ENCODE data around the gene EMILIN1. TPM values are rescaled to one million over a fixed set of nuclear protein-coding genes. Genes with fewer than 3 reads are reported as not detected.

The EMILIN1 gene
- polyA plus RNA-seq, 1 of the 3 experiments (the other 2 are of a cell fraction), result 286 TPM

- no peak for TF ChIP-seq ZBTB33 (IDR thresholded peaks at IDR 0.05; ENCODE audit: borderline replicate concordance, low read depth)
- TF ChIP-seq POLR2AphosphoS5 (IDR thresholded peaks at IDR 0.05; ENCODE audit: low read depth, low read length), result peak; percentile 13; the same call in 1 of the 2 replicates
- H2AFZ ChIP-seq (ENCODE audit: low read depth), result no peak overlapping the region
- H3K4me3 ChIP-seq (ENCODE audit: low read depth in 2 of 2, low read length in 1 of 2), result no peak overlapping the region
- ChIA-PET CTCF (interaction anchor here (0.7 to 13.5 kb wide), 5 partner anchors 12 to 135 kb away, joined by 3 to 216 read pairs (median 4); partner anchors contain the start of genes EMILIN1, KHK and OST4), POLR2A (interaction anchor here (1.6 to 3.2 kb wide), 2 partner anchors 9 to 15 kb away, joined by 10 to 17 read pairs; partner anchors contain the start of gene OST4)
- no peaks in the 10 kb centered on the region for H4K20me1 ChIP-seq (ENCODE audit: insufficient read depth)
- no peak overlapping the region for H3K9ac ChIP-seq
- H3K27ac ChIP-seq (ENCODE audit: low read depth in 2 of 2, low read length in 1 of 2), result no peak overlapping the region; a peak in 1 of 4 replicates
- no peaks in the 10 kb centered on the region for H3K9me3 ChIP-seq
- H3K79me2 ChIP-seq (ENCODE audit: insufficient read depth), result no peaks in the 10 kb centered on the region
- H3K9me2 ChIP-seq, result no peaks in the 10 kb centered on the region
- WGBS (ENCODE audit: low lambda C conversion rate), result 95% methylated on average over 6 of the region's 6 CpGs
- H3K27me3 ChIP-seq (ENCODE audit: insufficient read depth), result no peaks in the 10 kb centered on the region
- peaks cover 4 to 9% of the 10 kb centered on the region in 2 experiments; a peak in 1 of 4 replicates for H3K4me1 ChIP-seq (ENCODE audit: control insufficient read depth in 1 of 2, insufficient read depth in 2 of 2, low read depth in 1 of 2, low read length in 1 of 2)
- H3K36me3 ChIP-seq (replicated peaks in 1 of 2; ENCODE audit: control insufficient read depth in 1 of 2, insufficient read depth in 2 of 2, low read length in 1 of 2), result peaks cover 13 to 59% of the 10 kb centered on the region in 2 experiments
- no peak for DNase-seq
- H3K4me2 ChIP-seq, result no peak overlapping the region
- H3F3A ChIP-seq (replicated peaks; ENCODE audit: insufficient read depth), result peaks cover 9% of the 10 kb centered on the region
These were observed 21.2 kb upstream of the EMILIN1 start for GRCh38 chr2:27057184-27057583.

DNA sequence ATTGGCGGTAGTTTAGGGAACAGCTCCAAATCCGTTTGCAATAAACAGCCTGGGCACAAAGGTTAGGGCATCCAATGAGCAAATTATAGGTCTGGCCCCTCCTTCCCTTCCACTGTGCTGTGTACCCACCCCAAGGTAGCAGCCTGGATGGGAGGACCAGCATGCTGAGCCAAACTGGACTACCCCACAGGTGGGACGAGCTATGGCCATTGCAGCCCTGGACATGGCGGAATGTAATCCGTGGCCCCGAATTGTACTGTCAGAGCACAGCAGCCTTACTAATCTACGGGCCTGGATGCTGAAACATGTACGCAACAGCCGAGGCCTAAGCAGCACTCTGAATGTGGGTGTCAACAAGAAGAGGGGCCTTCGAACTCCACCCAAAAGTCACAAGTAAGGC, 20.2 kb upstream of the EMILIN1 start:
- Histone ChIP-seq H3K4me2 (no peak overlapping the region), H3K36me3 (replicated peaks in 1 of 2; ENCODE audit: control insufficient read depth in 1 of 2, insufficient read depth in 2 of 2, low read length in 1 of 2) (peaks cover 13 to 65% of the 10 kb centered on the region in 2 experiments), H3K9me3 (no peaks in the 10 kb centered on the region), H3F3A (replicated peaks; ENCODE audit: insufficient read depth) (peaks cover 4% of the 10 kb centered on the region), H4K20me1 (ENCODE audit: insufficient read depth) (no peaks in the 10 kb centered on the region), H3K4me3 (ENCODE audit: low read depth in 2 of 2, low read length in 1 of 2) (no peak overlapping the region), H3K4me1 (ENCODE audit: control insufficient read depth in 1 of 2, insufficient read depth in 2 of 2, low read depth in 1 of 2, low read length in 1 of 2) (peaks cover 0 to 2% of the 10 kb centered on the region in 2 experiments; a peak in 1 of 4 replicates), H3K9me2 (no peaks in the 10 kb centered on the region), H3K79me2 (ENCODE audit: insufficient read depth) (peaks cover 5% of the 10 kb centered on the region; the same call in 1 of the 2 replicates), H3K9ac (no peak overlapping the region), H3K27me3 (ENCODE audit: insufficient read depth) (no peaks in the 10 kb centered on the region), H2AFZ (ENCODE audit: low read depth) (no peak overlapping the region), H3K27ac (ENCODE audit: low read depth in 2 of 2, low read length in 1 of 2) (no peak overlapping the region)
- POLR2A ChIA-PET, result interaction anchor here (0.6 to 3.8 kb wide), 7 partner anchors 7 to 669 kb away, joined by 3 to 26 read pairs (median 3); partner anchors contain the start of genes AGBL5 and OST4
- DNase-seq, result no peak
- TF ChIP-seq, protein P1, sequence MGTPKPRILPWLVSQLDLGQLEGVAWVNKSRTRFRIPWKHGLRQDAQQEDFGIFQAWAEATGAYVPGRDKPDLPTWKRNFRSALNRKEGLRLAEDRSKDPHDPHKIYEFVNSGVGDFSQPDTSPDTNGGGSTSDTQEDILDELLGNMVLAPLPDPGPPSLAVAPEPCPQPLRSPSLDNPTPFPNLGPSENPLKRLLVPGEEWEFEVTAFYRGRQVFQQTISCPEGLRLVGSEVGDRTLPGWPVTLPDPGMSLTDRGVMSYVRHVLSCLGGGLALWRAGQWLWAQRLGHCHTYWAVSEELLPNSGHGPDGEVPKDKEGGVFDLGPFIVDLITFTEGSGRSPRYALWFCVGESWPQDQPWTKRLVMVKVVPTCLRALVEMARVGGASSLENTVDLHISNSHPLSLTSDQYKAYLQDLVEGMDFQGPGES (IDR thresholded peaks at IDR 0.05; ENCODE audit: low read depth, low read length), result no peak
- TF ChIP-seq, protein P2, sequence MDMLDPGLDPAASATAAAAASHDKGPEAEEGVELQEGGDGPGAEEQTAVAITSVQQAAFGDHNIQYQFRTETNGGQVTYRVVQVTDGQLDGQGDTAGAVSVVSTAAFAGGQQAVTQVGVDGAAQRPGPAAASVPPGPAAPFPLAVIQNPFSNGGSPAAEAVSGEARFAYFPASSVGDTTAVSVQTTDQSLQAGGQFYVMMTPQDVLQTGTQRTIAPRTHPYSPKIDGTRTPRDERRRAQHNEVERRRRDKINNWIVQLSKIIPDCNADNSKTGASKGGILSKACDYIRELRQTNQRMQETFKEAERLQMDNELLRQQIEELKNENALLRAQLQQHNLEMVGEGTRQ (IDR thresholded peaks at IDR 0.05; ENCODE audit: borderline replicate concordance, low read depth, low read length), result no peak
- TF ChIP-seq GABPA (IDR thresholded peaks at IDR 0.05; ENCODE audit: low read depth) (no peak), JUND (IDR thresholded peaks at IDR 0.05) (no peak), SMC3 (IDR thresholded peaks at IDR 0.05; ENCODE audit: low read depth, low read length) (no peak), NRF1 (IDR thresholded peaks at IDR 0.05; ENCODE audit: low read depth, low read length) (no peak)
- TF ChIP-seq, protein P3, sequence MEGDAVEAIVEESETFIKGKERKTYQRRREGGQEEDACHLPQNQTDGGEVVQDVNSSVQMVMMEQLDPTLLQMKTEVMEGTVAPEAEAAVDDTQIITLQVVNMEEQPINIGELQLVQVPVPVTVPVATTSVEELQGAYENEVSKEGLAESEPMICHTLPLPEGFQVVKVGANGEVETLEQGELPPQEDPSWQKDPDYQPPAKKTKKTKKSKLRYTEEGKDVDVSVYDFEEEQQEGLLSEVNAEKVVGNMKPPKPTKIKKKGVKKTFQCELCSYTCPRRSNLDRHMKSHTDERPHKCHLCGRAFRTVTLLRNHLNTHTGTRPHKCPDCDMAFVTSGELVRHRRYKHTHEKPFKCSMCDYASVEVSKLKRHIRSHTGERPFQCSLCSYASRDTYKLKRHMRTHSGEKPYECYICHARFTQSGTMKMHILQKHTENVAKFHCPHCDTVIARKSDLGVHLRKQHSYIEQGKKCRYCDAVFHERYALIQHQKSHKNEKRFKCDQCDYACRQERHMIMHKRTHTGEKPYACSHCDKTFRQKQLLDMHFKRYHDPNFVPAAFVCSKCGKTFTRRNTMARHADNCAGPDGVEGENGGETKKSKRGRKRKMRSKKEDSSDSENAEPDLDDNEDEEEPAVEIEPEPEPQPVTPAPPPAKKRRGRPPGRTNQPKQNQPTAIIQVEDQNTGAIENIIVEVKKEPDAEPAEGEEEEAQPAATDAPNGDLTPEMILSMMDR (IDR thresholded peaks at IDR 0.05), result no peak
- 96% methylated on average over 10 of the region's 10 CpGs for WGBS (ENCODE audit: low lambda C conversion rate)
- CTCF ChIA-PET, result interaction anchor here (0.5 to 18.5 kb wide), 8 partner anchors 11 to 221 kb away, joined by 3 to 227 read pairs (median 6); partner anchors contain the start of genes EMILIN1 and KHK

Measured in SK-N-SH (cell line).